RWPE1 (cell line): Measurements from ENCODE around the gene JUNB.

Experiments
- CTCF ChIA-PET: fragments of 350-600 bp; sonication (Branson Sonifier 250); formaldehyde crosslinking; extraction: SDS; loops from one replicate; lab custom pipeline; 2021; lab: Yijun Ruan, JAX
- POLR2A ChIA-PET: fragments of 400-600 bp; formaldehyde crosslinking; extraction: SDS; loops from one replicate; lab custom pipeline; 2020; ENCODE audit warnings: antibody characterized with exemption; ENCODE audit not compliant: low non-redundant PET; lab: Yijun Ruan, JAX
- DNase-seq: peaks from one replicate; pipeline ENCODE4 v3.0.0; 2012; ENCODE audit warnings: low spot score
- H3K27ac ChIP-seq: fragments of 450-650 bp; 2 replicates; pipeline ENCODE4 v1.5.1; 2017
- TF ChIP-seq, protein P1 (sequence below): fragments of 450-650 bp; conservative IDR thresholded peaks from 2 replicates; pipeline ENCODE4 v1.5.1; 2017; ENCODE audit warnings: low read depth, mild to moderate bottlenecking

Gene JUNB

GRCh38 chr19:12842511-12842910 is 51.2 kb downstream of the JUNB start:
- POLR2A ChIA-PET: no interaction called here
- DNase-seq: no peak
- TF ChIP-seq, protein P1, sequence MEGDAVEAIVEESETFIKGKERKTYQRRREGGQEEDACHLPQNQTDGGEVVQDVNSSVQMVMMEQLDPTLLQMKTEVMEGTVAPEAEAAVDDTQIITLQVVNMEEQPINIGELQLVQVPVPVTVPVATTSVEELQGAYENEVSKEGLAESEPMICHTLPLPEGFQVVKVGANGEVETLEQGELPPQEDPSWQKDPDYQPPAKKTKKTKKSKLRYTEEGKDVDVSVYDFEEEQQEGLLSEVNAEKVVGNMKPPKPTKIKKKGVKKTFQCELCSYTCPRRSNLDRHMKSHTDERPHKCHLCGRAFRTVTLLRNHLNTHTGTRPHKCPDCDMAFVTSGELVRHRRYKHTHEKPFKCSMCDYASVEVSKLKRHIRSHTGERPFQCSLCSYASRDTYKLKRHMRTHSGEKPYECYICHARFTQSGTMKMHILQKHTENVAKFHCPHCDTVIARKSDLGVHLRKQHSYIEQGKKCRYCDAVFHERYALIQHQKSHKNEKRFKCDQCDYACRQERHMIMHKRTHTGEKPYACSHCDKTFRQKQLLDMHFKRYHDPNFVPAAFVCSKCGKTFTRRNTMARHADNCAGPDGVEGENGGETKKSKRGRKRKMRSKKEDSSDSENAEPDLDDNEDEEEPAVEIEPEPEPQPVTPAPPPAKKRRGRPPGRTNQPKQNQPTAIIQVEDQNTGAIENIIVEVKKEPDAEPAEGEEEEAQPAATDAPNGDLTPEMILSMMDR: no peak
- no peak overlapping the region for H3K27ac ChIP-seq
- CTCF ChIA-PET: no interaction called here
